ENCODE measurements around the gene ZNF692.
A peak's percentile ranks its signal among the peaks of the same experiment; 100 is the strongest.
"Not testable (repeated sequence)": the region's sequence is repeated elsewhere in the genome, so short reads cannot be mapped to it uniquely, and the experiment has no call there.

Gene ZNF692

GRCh38 chr1:248831842-248832241, 27.0 kb downstream of the ZNF692 start:
- no peak overlapping the region for H3K4me3 ChIP-seq
- H3K4me1 ChIP-seq = peaks cover 0 to 7% (median 3%) of the 10 kb centered on the region in 4 donors
- DNase-seq = no peak
- no peaks in the 10 kb centered on the region for H3K9me3 ChIP-seq
- no peak for TF ChIP-seq CTCF (IDR thresholded peaks at IDR 0.05)
- no peaks in the 10 kb centered on the region for H3K36me3 ChIP-seq
- H3K27me3 ChIP-seq = peaks cover 0 to 2% of the 10 kb centered on the region in 2 donors
- no peak overlapping the region for H3K27ac ChIP-seq
- intact Hi-C loops (cut with DNase I; ENCODE audit: low total_unique reads) = no loop called here

GRCh38 chr1:248830718-248831017, 28.2 kb downstream of the ZNF692 start:
- intact Hi-C loops (cut with DNase I; ENCODE audit: low total_unique reads) = not testable (repeated sequence)
- peak in 1 of 2 donors; percentile 15 for DNase-seq

GRCh38 chr1:248828845-248829244, 30.0 kb downstream of the ZNF692 start:
- Histone ChIP-seq H3K4me3 (no peak overlapping the region), H3K4me1 (peaks cover 0 to 25% (median 18%) of the 10 kb centered on the region in 4 donors), H3K27ac (no peak overlapping the region), H3K36me3 (peaks cover 0 to 8% (median 0%) of the 10 kb centered on the region in 3 donors), H3K9me3 (no peaks in the 10 kb centered on the region), H3K27me3 (peaks cover 0 to 2% of the 10 kb centered on the region in 2 donors)
- intact Hi-C loops (cut with DNase I; ENCODE audit: low total_unique reads) = no loop called here
- no peak for TF ChIP-seq CTCF (IDR thresholded peaks at IDR 0.05)
- no peak for DNase-seq

More at GRCh38 chr1:248830718-248831017, 28.2 kb downstream of the ZNF692 start:
- H3K27ac ChIP-seq, H3K27me3 ChIP-seq, H3K36me3 ChIP-seq, H3K4me1 ChIP-seq, H3K4me3 ChIP-seq, H3K9me3 ChIP-seq: not testable (repeated sequence)

GRCh38 chr1:248825909-248826760, 32.8 kb downstream of the ZNF692 start, which contains the start of gene SH3BP5L:
TSS of gene SH3BP5L (minus strand) at chr1:248825915. CDS start at chr1:248824935, 980 bp downstream.
- Histone ChIP-seq H3K4me1 (peaks cover 0 to 52% (median 42%) of the 10 kb centered on the region in 4 donors), H3K9me3 (no peaks in the 10 kb centered on the region), H3K27me3 (no peaks in the 10 kb centered on the region), H3K27ac (peak within 1 kb of the TSS; percentile 83 to 91), H3K4me3 (peak within 1 kb of the TSS; percentile 85 to 97), H3K36me3 (peaks cover 0 to 15% (median 0%) of the 10 kb centered on the region in 3 donors)
- intact Hi-C loops (cut with DNase I; ENCODE audit: low total_unique reads) = no loop called here
- peak; percentile 93 to 96 for DNase-seq
- peak; percentile 50 to 57 for TF ChIP-seq CTCF (IDR thresholded peaks at IDR 0.05)

- Histone ChIP-seq H3K27ac (peak overlapping the region; percentile 83 to 91), H3K36me3 (peaks cover 0 to 21% (median under 1%) of the 10 kb centered on the region in 3 donors), H3K4me3 (peak overlapping the region; percentile 85 to 97), H3K9me3 (no peaks in the 10 kb centered on the region), H3K4me1 (peaks cover 0 to 58% (median 47%) of the 10 kb centered on the region in 4 donors), H3K27me3 (no peaks in the 10 kb centered on the region)
- intact Hi-C loops (cut with DNase I; ENCODE audit: low total_unique reads) = no loop called here
- TF ChIP-seq CTCF (IDR thresholded peaks at IDR 0.05) = no peak
- no peak for DNase-seq
Measured at GRCh38 chr1:248825573-248825908, 33.3 kb downstream of the ZNF692 start.

- Histone ChIP-seq H3K4me3 (peak overlapping the region; percentile 85 to 97), H3K27me3 (no peaks in the 10 kb centered on the region), H3K4me1 (peaks cover 0 to 62% (median 49%) of the 10 kb centered on the region in 4 donors), H3K36me3 (peaks cover 0 to 25% (median 5%) of the 10 kb centered on the region in 3 donors), H3K9me3 (no peaks in the 10 kb centered on the region), H3K27ac (peak overlapping the region; percentile 83 to 91)
- intact Hi-C loops (cut with DNase I; ENCODE audit: low total_unique reads) = no loop called here
- no peak for TF ChIP-seq CTCF (IDR thresholded peaks at IDR 0.05)
- peak in 1 of 2 donors; percentile 65 for DNase-seq
Measured at GRCh38 chr1:248825136-248825535, 33.7 kb downstream of the ZNF692 start.

Measured in tibial artery (tissue), 4 donors.